Measurements from ENCODE around the gene TAS1R2. TPM values are rescaled to one million over a fixed set of nuclear protein-coding genes. Genes with fewer than 3 reads are reported as not detected.

TAS1R2 gene
- not detected in 2 replicates for total RNA-seq

DNA sequence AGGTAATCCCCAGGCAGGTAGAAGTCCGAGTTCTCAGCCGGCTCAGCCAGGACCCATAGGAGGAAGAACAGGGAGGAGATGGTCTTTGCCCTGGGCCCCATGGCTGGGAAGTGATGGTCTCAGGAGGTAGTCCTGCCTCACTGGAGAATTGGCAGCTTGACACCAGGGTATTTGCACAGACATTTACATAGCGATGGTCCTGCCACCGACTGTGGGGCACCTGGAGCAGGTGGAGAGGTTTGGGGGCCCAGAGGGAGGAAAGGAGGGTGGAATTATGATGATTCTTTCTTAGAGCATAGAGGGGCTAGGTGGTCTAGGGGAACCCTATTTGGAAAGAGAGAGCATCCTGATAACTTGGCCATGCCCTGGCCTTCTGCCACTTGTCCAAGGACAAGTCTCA is at the start of gene TAS1R2:
TAS1R2 (minus strand) TSS at position 101 of the 400 bp plus-strand sequence; CDS start at position 101, 0 bp downstream.

DNA sequence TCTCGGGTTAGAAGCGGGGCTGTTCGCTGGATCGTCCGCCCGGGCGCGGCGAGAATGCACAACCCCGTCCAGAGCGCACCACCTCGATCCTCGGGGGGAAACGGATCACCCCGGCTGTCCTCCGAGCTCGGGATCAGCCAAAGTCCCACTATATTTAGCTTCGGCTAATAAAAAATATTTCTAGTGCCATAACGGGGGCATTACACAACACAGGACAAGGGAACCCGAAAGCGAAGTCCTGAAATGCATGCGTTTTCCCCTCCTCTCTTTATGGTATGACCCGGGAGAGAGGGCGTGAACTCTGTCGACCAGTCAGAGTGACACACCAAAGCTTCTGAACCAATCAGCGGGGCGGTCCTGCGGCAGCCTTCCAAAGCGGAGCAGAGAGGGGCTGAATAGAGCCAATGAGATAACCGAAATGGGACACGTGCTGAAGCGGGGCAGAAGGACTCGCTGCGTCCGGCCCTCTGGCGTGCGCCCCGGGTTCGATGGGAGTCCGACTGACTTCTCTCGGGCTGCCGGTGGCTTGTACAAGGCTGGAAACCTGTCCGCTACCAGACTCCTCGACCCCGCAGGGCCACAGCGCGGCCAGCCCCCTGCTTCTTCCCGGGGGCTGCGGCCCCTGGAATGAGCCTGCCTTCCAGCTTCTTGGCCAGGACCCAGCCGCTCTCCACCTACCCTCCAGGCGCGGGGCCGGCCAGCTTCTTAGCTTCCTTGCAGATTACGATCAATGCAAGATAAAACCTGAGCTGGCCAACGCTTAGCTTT is 43.2 kb upstream of the TAS1R2 start, which contains the start of gene ALDH4A1:
ALDH4A1 (minus strand) TSS at position 33 of the 768 bp plus-strand sequence; CDS start at position 1, 32 bp downstream.

Other genes with a start within 250 kb of the TAS1R2 start
- gene PAX7, start 228.8 kb downstream of the TAS1R2 start, total RNA-seq, result not detected in 2 replicates
- 12.9 and 13.0 TPM in 2 replicates for gene ALDH4A1, start 42.9 kb upstream of the TAS1R2 start, total RNA-seq
- 16.6 and 17.3 TPM in 2 replicates for gene IFFO2, start 97.0 kb upstream of the TAS1R2 start, total RNA-seq